ENCODE data around the gene PALM.

The PALM gene

GRCh38 chr19:755063-755462, 46.3 kb downstream of the PALM start:
- no peak for DNase-seq

DNA sequence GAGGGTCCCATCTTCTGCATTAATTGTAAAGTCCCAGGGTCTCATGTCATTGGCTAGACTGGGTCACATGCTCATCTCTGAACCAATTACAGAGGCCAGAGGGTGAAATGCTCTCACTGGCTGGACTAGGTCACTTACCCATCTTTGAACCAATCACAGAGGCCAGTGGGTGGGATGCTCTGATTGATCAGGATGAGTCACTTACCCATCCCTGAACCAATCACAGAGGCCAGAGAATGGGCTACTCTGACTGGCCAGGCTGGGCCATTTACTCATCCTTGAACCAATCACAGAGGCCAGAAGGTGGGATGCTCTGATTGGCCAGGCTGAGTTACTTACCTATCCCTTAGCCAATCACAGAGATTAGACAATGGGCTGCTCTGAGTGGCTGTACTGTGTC, 47.5 kb downstream of the PALM start:
- no peak for DNase-seq

- DNase-seq = no peak
Observed at GRCh38 chr19:756821-757688, 48.3 kb downstream of the PALM start.

DNA sequence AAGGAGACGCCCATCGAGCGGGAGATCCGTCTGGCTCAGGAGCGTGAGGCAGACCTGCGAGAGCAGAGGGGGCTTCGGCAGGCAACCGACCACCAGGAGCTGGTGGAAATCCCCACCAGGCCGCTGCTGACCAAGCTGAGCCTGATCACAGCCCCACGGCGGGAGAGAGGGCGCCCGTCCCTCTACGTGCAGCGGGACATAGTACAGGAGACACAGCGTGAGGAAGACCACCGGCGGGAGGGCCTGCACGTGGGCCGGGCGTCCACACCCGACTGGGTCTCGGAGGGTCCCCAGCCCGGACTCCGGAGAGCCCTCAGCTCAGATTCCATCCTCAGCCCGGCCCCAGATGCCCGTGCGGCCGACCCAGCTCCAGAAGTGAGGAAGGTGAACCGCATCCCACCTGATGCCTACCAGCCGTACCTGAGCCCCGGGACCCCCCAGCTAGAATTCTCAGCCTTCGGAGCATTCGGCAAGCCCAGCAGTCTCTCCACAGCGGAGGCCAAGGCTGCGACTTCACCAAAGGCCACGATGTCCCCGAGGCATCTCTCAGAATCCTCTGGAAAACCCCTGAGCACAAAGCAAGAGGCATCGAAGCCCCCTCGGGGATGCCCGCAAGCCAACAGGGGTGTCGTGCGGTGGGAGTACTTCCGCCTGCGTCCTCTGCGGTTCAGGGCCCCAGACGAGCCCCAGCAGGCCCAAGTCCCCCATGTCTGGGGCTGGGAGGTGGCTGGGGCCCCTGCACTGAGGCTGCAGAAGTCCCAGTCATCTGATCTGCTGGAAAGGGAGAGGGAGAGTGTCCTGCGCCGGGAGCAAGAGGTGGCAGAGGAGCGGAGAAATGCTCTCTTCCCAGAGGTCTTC, 49.3 kb downstream of the PALM start:
- no peak for DNase-seq

DNA sequence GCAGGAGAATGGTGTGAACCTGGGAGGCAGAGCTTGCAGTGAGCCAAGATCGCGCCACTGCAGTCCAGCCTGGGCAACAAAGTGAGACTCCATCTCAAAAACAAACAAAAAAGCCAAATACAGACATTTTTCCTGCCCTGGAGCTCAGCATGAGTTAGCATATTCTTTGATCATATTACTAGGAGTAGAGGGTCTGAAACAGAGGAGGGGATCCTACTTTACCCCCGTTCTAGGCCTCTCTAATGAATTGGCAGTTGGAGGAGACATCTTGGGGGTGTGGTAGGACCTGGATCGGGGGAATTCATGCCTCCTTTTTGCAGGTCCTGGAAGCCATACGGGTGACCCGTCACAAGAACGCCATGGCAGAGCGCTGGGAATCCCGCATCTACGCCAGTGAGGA, 54.4 kb downstream of the PALM start:
- DNase-seq = no peak

GRCh38 chr19:763869-764268, 55.1 kb downstream of the PALM start:
- no peak for DNase-seq

GRCh38 chr19:764301-764700, 55.6 kb downstream of the PALM start:
- DNase-seq = no peak

DNA sequence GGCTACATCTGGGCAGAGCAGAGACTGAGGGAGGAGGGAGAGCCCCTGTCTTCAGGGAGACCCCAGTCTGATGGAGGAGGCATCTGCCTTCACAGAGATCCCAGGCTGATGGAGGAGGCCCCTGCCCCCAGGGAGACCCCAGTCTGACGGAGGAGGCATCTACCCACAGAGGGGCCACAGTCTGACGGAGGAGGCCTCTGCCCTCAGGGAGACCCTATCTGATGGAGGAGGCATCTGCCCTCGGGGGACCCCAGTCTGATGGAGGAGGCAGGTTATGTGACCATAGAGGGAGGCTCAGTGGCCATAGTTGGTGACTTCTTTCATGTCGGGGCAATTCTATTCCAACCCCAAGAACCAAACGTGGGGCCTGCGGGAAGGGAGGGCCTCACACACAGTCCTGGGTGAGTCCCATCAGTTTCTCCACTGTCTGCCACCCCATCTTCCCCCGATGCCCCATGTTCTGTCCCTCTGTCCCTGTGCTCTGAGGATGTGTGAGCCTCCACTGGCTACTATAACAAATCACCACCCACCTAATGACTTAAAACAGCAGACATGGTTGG, 56.5 kb downstream of the PALM start:
- DNase-seq = no peak

DNA sequence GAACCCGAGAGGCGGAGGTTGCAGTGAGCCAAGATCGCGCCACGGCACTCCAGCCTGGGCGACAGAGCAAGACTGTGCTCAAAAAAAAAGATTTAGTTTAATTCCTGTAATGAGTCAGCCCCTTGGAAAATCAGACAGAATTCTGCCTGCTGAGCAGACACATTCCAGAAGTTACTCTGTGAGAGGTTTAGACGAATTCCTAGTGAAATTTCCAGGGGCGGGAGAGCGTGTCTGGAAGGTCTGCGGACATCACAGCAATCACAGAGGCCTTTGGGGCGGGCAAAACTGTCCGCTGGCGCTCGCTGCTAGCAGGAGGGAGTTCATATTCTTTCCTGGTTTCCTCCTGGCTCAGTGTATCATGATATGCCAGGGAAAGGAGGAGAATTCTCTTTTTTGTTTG, 59.7 kb downstream of the PALM start:
- DNase-seq = no peak

GRCh38 chr19:769616-770015, 60.9 kb downstream of the PALM start:
- DNase-seq = no peak

- no peak for DNase-seq
Observed at GRCh38 chr19:771332-771785, 62.6 kb downstream of the PALM start.

- no peak for DNase-seq
Observed at GRCh38 chr19:772063-772462, 63.3 kb downstream of the PALM start.

DNA sequence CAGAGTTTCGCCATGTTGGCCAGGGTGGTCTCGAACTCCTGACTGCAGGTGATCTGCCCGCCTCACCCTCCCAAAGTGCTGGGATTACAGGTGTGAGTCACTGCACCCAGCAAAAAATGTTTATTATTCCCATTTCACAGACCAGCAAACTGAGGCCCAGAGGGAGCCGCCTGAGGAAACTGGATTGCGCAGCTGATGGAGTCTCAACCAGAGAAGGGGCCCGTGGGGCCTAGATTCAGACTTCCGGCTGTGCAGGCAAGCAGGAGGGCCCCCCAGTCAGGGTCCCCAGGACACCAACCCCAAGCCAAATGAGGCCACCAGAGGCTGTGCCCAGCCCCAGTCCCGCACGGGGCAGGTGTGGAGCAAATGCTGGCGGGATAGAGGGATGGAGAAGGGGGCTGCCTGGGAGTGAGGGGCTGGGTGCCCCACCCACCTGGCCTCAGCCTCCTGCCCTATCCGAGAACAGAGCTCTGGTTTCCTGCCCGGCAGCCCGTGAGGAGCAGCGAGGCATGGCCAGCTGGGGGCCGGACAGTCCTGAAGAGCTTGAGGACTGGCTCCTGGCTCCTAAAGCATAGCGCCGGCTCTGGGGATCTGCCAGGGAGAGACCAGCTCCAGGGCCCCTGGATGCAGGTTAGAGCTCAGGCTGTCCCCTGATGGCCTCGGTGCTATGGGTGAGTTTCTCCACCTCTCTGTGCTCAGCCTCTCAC, 64.1 kb downstream of the PALM start:
- no peak for DNase-seq

GRCh38 chr19:776549-776948, 67.8 kb downstream of the PALM start:
- DNase-seq = no peak

DNA sequence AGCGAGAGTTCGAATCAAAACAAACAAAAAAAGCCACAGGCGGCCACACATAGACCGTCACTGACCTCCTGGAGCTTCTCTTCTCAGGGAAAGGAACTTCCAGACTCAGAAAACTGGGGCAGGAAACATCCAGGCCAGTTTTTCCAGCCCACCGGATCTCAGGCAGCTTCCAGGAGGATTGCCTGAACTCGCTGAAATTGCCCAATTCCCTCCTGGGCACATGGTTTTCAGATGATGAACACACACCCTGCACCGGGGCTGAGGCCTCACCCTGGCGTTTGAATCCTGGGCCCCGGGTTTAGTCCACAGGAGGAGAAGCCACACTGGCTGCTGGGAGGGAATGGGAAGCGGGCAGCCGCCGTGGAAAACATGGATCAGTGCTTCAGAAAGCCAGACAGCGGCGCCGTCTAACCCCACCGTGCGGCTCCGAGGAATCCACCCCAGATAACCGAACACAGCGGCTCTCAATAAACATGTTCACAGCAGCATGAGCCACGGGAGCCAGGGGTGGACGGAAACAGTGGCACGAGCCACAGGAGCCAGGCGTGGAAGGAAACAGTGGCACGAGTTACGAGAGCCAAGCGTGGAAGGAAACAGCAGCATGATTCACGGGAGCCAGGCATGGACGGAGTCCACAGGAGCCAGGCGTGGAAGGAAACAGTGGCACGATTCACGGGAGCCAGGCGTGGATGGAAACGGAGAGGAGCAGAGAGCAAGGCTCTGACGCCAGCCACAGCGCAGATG, 70.3 kb downstream of the PALM start:
- no peak for DNase-seq

DNA sequence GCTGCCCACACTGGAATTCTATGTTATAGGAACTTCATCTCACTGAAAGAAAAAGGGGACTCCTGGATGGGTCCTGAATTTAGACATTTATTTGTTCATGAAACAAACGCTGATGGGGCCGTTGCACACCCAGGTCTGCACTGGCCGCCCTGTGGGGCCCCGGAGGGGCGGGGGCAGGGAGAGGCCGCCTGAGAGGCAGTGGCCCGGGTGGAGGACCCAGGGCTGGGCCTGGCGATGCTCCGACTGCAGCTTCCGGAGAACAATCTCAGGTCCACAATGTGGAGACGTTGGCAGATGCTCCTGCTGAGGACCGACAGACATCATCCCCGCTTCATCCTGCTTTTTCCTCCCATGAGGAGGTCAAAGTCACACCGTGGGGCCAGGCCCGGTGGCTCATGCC, 72.2 kb downstream of the PALM start:
- no peak for DNase-seq

- no peak for DNase-seq
Observed at GRCh38 chr19:781800-782184, 73.1 kb downstream of the PALM start.

DNA sequence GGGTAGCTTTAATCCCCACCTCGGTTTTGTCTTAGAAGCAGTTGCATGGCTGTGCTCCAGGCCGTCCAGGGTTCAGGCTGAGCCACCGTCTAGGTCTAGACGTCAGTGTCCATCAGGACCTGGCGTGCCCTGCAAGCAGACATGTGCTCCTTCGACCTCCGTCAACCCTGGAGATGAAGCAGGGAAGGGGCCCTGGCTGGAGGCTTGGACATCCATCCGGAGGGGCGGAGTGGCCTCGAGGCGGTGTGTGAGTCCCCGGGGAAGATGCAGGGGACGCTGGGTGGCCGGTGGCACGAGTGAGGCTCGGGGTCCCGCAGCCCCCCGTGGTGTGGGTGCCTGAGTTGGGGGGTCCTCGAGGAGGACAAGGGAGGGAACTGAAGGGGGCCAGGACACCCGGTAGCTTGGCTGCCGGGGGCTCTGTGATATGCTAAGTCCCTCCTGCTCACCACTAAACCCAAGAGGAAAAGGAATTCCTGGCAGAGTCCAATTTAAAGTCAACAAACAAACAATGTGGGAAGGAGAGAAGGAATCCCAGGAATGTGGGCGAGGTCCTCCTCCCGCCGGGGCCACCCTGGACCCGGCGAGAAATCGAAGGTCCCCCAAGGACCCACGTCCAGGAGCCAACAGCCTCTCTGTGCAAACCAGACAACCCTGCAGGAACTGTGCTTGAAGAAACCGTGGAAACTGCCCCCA, 73.6 kb downstream of the PALM start:
- DNase-seq = no peak

DNA sequence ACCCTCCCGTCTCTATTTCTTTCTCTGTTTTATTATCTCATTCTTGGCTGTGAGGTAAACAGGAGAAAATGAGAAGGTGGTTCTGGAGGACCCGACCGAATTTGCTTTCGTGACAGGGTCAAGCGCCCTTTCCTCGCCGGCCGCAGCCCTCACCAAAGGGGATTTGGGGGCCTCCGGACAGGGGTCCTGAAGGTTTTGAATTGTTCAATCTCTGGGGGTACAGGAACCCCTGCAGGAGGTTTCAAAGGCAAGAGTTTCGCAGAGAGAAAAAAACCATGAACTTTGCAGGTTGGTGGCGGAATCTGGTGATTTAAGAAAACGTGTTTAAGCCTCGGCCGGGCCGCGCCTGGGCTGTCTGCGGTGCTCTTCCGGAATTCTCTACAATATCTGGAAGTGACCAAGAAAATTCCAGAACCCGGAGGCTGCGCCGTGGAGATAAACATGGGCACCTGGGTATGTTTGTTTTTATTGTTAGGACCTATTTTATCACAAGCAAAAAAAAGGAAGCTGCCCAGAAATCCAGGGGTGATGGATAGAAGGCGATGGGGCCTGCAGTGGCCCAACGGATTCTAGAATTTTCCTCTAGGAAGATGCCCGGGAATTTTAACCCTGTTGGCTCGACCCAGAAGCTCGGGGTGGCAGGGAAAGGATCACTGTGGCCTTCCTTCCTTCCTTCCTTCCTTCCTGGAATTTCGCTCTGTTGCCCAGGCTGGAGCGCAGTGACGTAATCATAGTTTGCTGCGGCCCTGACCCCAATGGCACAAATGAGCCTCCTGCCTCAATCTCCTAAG, 74.3 kb downstream of the PALM start:
- DNase-seq = no peak

- DNase-seq = no peak
Observed at GRCh38 chr19:784541-784940, 75.8 kb downstream of the PALM start.

- DNase-seq = no peak
Observed at GRCh38 chr19:787536-787935, 78.8 kb downstream of the PALM start.

Measured in NCI-H1694 treated with DMSO at 0.1 percent for 48 hours (cell line).